Ishikawa (cell line): Measurements from ENCODE around the gene SHOX.

Source experiments
- CEBPB ChIP-seq: IDR thresholded peaks from 2 replicates; pipeline ENCODE4 v1.6.1; 2012
- CREB1 ChIP-seq: IDR thresholded peaks from 2 replicates; pipeline ENCODE4 v1.6.1; 2012; ENCODE audit warnings: low read depth
- EGR1 ChIP-seq: IDR thresholded peaks from 2 replicates; pipeline ENCODE4 v1.6.1; 2012
- EP300 ChIP-seq: IDR thresholded peaks from 2 replicates; pipeline ENCODE4 v1.6.1; 2012; ENCODE audit warnings: borderline replicate concordance
- FOXM1 ChIP-seq: IDR thresholded peaks from 2 replicates; pipeline ENCODE4 v1.6.1; 2012; ENCODE audit warnings: low read depth, borderline replicate concordance
- NFIC ChIP-seq: IDR thresholded peaks from 2 replicates; pipeline ENCODE4 v1.6.1; 2012
- RAD21 ChIP-seq: IDR thresholded peaks from 2 replicates; pipeline ENCODE4 v1.6.1; 2012; ENCODE audit warnings: low read depth
- TAF1 ChIP-seq: IDR thresholded peaks from 2 replicates; pipeline ENCODE4 v1.6.1; 2012; ENCODE audit warnings: low read depth, mild to moderate bottlenecking
- TCF12 ChIP-seq: IDR thresholded peaks from 2 replicates; pipeline ENCODE4 v1.6.1; 2012; ENCODE audit warnings: low read depth
- TEAD4 ChIP-seq: IDR thresholded peaks from 2 replicates; pipeline ENCODE4 v1.6.1; 2012
- YY1 ChIP-seq: IDR thresholded peaks from 2 replicates; pipeline ENCODE4 v1.6.1; 2012; ENCODE audit warnings: low read depth
- ZBTB7A ChIP-seq: IDR thresholded peaks from 2 replicates; pipeline ENCODE4 v1.6.1; 2012; ENCODE audit warnings: low read depth
- TF ChIP-seq, protein P1 (sequence below): IDR thresholded peaks from 2 replicates; pipeline ENCODE4 v1.6.1; 2012
- TF ChIP-seq, protein P2 (sequence below): IDR thresholded peaks from 2 replicates; pipeline ENCODE4 v1.6.1; 2012
- TF ChIP-seq, protein P3 (sequence below): IDR thresholded peaks from 2 replicates; pipeline ENCODE4 v1.6.1; 2012; ENCODE audit warnings: low read depth, mild to moderate bottlenecking

Gene SHOX

DNA sequence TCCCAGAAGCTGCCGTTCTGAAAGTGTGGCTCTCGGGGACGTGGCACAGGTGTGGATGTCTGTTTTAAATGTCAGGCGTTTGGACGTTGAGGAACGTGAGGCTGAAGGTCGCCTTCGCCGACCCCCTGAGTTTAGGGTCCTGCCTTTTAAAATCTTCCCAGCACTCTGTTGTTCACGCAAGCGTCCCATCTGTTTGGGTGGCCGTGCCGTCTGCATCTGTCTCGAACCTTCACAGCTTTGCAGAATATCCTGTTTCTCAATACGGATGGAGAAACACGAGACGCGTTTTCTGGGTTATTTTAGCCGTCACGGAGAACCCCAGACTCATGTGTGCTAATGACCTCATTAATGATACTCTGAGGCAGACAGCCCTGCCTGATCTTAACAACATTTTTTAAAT is 31.5 kb downstream of the SHOX start:
- TF ChIP-seq FOXM1 (no peak), YY1 (no peak), TCF12 (no peak), CEBPB (no peak), RAD21 (no peak), EGR1 (no peak), CREB1 (no peak), ZBTB7A (no peak), TAF1 (no peak), EP300 (no peak), TEAD4 (no peak), NFIC (no peak)
- TF ChIP-seq, protein P1, sequence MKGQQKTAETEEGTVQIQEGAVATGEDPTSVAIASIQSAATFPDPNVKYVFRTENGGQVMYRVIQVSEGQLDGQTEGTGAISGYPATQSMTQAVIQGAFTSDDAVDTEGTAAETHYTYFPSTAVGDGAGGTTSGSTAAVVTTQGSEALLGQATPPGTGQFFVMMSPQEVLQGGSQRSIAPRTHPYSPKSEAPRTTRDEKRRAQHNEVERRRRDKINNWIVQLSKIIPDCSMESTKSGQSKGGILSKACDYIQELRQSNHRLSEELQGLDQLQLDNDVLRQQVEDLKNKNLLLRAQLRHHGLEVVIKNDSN: no peak
- TF ChIP-seq, protein P2, sequence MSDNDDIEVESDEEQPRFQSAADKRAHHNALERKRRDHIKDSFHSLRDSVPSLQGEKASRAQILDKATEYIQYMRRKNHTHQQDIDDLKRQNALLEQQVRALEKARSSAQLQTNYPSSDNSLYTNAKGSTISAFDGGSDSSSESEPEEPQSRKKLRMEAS: no peak
- TF ChIP-seq, protein P3, sequence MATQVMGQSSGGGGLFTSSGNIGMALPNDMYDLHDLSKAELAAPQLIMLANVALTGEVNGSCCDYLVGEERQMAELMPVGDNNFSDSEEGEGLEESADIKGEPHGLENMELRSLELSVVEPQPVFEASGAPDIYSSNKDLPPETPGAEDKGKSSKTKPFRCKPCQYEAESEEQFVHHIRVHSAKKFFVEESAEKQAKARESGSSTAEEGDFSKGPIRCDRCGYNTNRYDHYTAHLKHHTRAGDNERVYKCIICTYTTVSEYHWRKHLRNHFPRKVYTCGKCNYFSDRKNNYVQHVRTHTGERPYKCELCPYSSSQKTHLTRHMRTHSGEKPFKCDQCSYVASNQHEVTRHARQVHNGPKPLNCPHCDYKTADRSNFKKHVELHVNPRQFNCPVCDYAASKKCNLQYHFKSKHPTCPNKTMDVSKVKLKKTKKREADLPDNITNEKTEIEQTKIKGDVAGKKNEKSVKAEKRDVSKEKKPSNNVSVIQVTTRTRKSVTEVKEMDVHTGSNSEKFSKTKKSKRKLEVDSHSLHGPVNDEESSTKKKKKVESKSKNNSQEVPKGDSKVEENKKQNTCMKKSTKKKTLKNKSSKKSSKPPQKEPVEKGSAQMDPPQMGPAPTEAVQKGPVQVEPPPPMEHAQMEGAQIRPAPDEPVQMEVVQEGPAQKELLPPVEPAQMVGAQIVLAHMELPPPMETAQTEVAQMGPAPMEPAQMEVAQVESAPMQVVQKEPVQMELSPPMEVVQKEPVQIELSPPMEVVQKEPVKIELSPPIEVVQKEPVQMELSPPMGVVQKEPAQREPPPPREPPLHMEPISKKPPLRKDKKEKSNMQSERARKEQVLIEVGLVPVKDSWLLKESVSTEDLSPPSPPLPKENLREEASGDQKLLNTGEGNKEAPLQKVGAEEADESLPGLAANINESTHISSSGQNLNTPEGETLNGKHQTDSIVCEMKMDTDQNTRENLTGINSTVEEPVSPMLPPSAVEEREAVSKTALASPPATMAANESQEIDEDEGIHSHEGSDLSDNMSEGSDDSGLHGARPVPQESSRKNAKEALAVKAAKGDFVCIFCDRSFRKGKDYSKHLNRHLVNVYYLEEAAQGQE: no peak

DNA sequence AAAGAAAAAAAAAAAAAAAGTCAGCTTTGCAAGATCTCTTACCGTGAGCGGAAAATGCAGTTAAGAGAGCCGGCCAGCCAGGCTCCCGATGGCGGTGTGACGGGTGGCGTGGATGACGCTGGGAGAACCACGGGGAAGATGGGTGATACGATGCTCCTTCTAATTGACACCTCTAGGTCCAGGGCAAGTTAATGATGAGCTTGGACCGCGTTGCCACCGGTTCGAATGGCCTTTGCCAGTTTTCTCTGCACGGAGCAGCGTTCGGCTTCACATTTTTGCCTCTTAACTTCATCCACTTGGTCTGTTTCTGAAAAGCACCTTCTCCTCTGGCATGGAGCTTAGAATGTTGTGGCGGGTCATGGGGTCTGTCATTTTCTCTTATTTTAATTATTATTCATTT is 33.2 kb downstream of the SHOX start:
- TF ChIP-seq RAD21 (no peak), CREB1 (no peak), CEBPB (no peak), EGR1 (no peak)

GRCh38 chrX:666762-667720 is 36.5 kb downstream of the SHOX start:
- TF ChIP-seq EGR1: no peak
- TF ChIP-seq FOXM1: no peak
- TF ChIP-seq CEBPB: no peak
- TF ChIP-seq CREB1: no peak
- no peak for TF ChIP-seq RAD21
- TF ChIP-seq ZBTB7A: no peak
- TF ChIP-seq, protein P1: no peak
- no peak for TF ChIP-seq TEAD4
- TF ChIP-seq, protein P3: no peak
- no peak for TF ChIP-seq NFIC
- TF ChIP-seq TCF12: no peak
- TF ChIP-seq YY1: no peak
- no peak for TF ChIP-seq TAF1
- TF ChIP-seq, protein P2: no peak
- no peak for TF ChIP-seq EP300

GRCh38 chrX:670645-671044 is 40.1 kb downstream of the SHOX start:
- no peak for TF ChIP-seq CEBPB

DNA sequence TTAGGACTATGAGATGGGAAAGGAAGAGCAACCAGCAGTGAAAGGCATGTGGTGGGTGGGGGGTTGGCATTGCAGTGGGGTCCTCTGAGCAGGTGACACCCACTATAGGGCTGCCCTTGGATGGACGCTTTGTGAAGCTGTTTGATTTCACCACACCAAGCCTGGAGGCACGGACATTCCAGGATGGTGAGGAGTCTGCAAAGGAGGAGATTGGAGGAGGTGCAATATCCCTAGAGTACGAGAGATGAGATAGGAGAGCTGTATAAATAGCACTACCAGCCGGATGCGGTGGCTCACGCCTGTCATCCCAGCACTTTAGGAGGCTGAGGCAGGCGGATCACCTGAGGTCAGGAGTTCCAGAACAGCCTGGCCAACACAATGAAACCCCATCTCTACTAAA is 42.3 kb downstream of the SHOX start:
- TF ChIP-seq YY1: no peak
- TF ChIP-seq FOXM1: no peak
- TF ChIP-seq EP300: no peak

DNA sequence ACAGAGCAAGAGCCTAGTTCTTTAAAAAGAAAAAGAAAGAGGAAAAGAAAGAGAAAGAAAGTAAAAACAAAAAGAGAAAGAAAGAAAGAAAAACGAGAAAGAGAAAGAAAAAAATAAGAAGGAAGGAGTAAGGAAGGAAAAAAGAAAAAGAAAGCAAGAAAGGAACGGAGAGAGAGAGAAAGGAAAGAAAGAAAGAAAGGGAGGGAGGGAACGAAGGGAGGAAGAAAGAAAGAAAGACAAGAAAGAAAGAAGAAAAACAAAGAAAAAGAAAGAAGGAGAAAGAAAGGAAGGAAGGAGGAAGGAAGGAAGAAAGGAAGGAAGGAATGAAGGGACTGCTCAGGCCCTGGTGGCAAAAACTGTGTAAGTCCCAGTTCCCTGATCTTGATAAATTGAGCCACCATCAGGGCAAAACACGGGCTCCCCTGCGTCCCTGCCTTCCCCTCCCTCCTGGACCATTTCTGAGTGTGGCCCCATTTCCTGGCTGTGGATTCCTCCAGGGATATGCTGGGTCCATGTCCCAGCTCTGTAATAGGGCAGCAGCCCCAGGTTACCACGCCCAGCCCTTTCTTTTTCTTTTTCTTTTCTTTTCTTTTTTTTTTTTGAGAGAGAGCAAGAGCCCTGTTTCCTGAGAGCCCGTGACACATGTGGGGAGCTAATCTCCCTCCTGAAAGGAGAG is 44.8 kb downstream of the SHOX start:
- TF ChIP-seq, protein P2: no peak
- TF ChIP-seq ZBTB7A: no peak
- TF ChIP-seq CEBPB: no peak
- TF ChIP-seq, protein P3: no peak
- TF ChIP-seq YY1: no peak
- no peak for TF ChIP-seq CREB1
- no peak for TF ChIP-seq EP300
- TF ChIP-seq, protein P1: no peak
- no peak for TF ChIP-seq TCF12
- TF ChIP-seq TAF1: no peak
- TF ChIP-seq EGR1: no peak
